Measurements from ENCODE around the gene SETDB2. TPM values are rescaled to one million over a fixed set of nuclear protein-coding genes. Genes with fewer than 3 reads are reported as not detected.

The SETDB2 gene
- total and polyA plus RNA-seq, 2 of the 4 experiments (the other 2 are of a cell fraction): 4.3 to 5.7 TPM

GRCh38 chr13:49539746-49540145 is 95.7 kb downstream of the SETDB2 start:
- no peak overlapping the region for H3K4me2 ChIP-seq (ENCODE audit: low read depth, low read length)
- H3K27ac ChIP-seq (ENCODE audit: insufficient read depth, low read length): no peak overlapping the region
- in situ Hi-C loops (cut with MboI; ENCODE audit: low sequenced_read_pairs) (no loop called here), intact Hi-C loops (cut with micrococcal nuclease) (no loop called here), dilution Hi-C loops (cut with HindIII; ENCODE audit: low sequenced_read_pairs, unreplicated experiment) (no loop called here)
- H4K20me1 ChIP-seq (ENCODE audit: insufficient read depth, low read length): no peaks in the 10 kb centered on the region
- no peak overlapping the region for H2AK9ac ChIP-seq (replicated peaks; ENCODE audit: low read depth, low read length, poor library complexity)
- POLR2A ChIA-PET (ENCODE audit: unreplicated experiment): no interaction called here
- no peak overlapping the region for H3K18ac ChIP-seq (ENCODE audit: low read depth, low read length)
- no peak overlapping the region for H3K9ac ChIP-seq (ENCODE audit: low read depth, low read length)
- TF ChIP-seq POLR2A (IDR thresholded peaks at IDR 0.05; ENCODE audit: low read depth, low read length): no peak
- TF ChIP-seq MAZ (IDR thresholded peaks at IDR 0.05; ENCODE audit: borderline replicate concordance, low read depth, low read length): no peak
- no peak for TF ChIP-seq SMC3 (IDR thresholded peaks at IDR 0.05; ENCODE audit: low read depth, low read length)
- no peak for TF ChIP-seq RFX5 (IDR thresholded peaks at IDR 0.05; ENCODE audit: low read depth, low read length)
- TF ChIP-seq RCOR1 (IDR thresholded peaks at IDR 0.05; ENCODE audit: insufficient replicate concordance, low read length): no peak
- TF ChIP-seq NFE2L2 (IDR thresholded peaks at IDR 0.05; ENCODE audit: low read depth, low read length): no peak
- no peak for TF ChIP-seq USF2 (IDR thresholded peaks at IDR 0.05; ENCODE audit: low read depth, low read length)
- TF ChIP-seq RAD21 (IDR thresholded peaks at IDR 0.05; ENCODE audit: low read length): no peak
- TF ChIP-seq MXI1 (IDR thresholded peaks at IDR 0.05; ENCODE audit: borderline replicate concordance, low read depth, low read length): no peak
- no peak for TF ChIP-seq MAFK (IDR thresholded peaks at IDR 0.05; ENCODE audit: low read depth, low read length)
- CTCF ChIA-PET: no interaction called here
- no peak overlapping the region for H2AFZ ChIP-seq (replicated peaks; ENCODE audit: low read length, poor library complexity)
- H3K9me3 ChIP-seq (ENCODE audit: control insufficient read depth, insufficient read depth, low read length): no peaks in the 10 kb centered on the region
- no peak overlapping the region for H3K4ac ChIP-seq (ENCODE audit: low read depth, low read length)
- no peak overlapping the region for H2BK5ac ChIP-seq (ENCODE audit: low read depth, low read length, poor library complexity, severe bottlenecking)
- no peak overlapping the region for H2BK20ac ChIP-seq (ENCODE audit: low read depth, low read length)
- no peak overlapping the region for H4K8ac ChIP-seq (ENCODE audit: low read depth in 2 of 2, low read length in 2 of 2)
- H3K4me1 ChIP-seq (ENCODE audit: control insufficient read depth, insufficient read depth, low read length): no peaks in the 10 kb centered on the region
- H2BK15ac ChIP-seq (ENCODE audit: low read depth, low read length): no peak overlapping the region
- no peak overlapping the region for H2BK120ac ChIP-seq (ENCODE audit: low read depth, low read length)
- no peak overlapping the region for H3K56ac ChIP-seq (ENCODE audit: extremely low read depth, insufficient read depth, low read length)
- H3K4me3 ChIP-seq (ENCODE audit: insufficient read depth, low read depth, low read length): no peak overlapping the region
- no peaks in the 10 kb centered on the region for H3K27me3 ChIP-seq (ENCODE audit: control insufficient read depth, insufficient read depth, low read length)
- no peak overlapping the region for H3K14ac ChIP-seq (replicated peaks; ENCODE audit: low read depth, low read length)
- H3K36me3 ChIP-seq (ENCODE audit: control insufficient read depth, insufficient read depth, low read length): peaks cover 14% of the 10 kb centered on the region
- no TSS peak for BruUV-seq (replicated peaks)
- H2AK5ac ChIP-seq (ENCODE audit: low read depth, low read length): no peak overlapping the region
- H3K23ac ChIP-seq (ENCODE audit: low read depth, low read length): no peak overlapping the region
- H4K5ac ChIP-seq (ENCODE audit: low read depth, low read length): no peak overlapping the region
- 100% methylated on average over 1 of the region's 3 CpGs; no CpG with 5 or more reads in 1 of the 2 experiments for WGBS, 2 experiments (ENCODE audit: extremely low coverage in 2 of 2, insufficient read length in 1 of 2)
- peaks cover 0 to 3% of the 10 kb centered on the region in 2 experiments; a peak in 1 of 4 replicates for H3K79me1 ChIP-seq (ENCODE audit: low read depth in 1 of 2, low read length in 2 of 2)
- no peak for ATAC-seq (ENCODE audit: low read depth)
- peaks cover 7% of the 10 kb centered on the region for H3K9me1 ChIP-seq (ENCODE audit: insufficient read depth, low read length)
- no peak overlapping the region for H4K91ac ChIP-seq (ENCODE audit: insufficient read depth, low read depth, low read length)
- no peak for DNase-seq

Data from IMR-90 (cell line).